Suprapubic skin (tissue), 4 donors: ENCODE results near the gene LMF1.

Experiments used
- EP300 ChIP-seq: sonication (generic); formaldehyde crosslinking; IDR thresholded peaks from one replicate; pipeline ENCODE4 v1.6.1; 2017; ENCODE audit warnings: antibody characterized with exemption
- POLR2AphosphoS5 ChIP-seq, 3 donors: sonication (generic); formaldehyde crosslinking; IDR thresholded peaks; one replicate each; pipeline ENCODE4 v1.6.1; 2017; ENCODE audit warnings: antibody characterized with exemption in 3 of 3
- TF ChIP-seq, protein P1 (sequence below), 2 donors: fragments of 200-600 bp in 1 of 2; fragments of 450-650 bp in 1 of 2; sonication (generic) in 1 of 2; IDR thresholded peaks; one replicate each; pipeline ENCODE4 v1.5.1; 2016 to 2019; ENCODE audit warnings: antibody characterized with exemption in 2 of 2, mild to moderate bottlenecking in 1 of 2, moderate library complexity in 1 of 2

DNA sequence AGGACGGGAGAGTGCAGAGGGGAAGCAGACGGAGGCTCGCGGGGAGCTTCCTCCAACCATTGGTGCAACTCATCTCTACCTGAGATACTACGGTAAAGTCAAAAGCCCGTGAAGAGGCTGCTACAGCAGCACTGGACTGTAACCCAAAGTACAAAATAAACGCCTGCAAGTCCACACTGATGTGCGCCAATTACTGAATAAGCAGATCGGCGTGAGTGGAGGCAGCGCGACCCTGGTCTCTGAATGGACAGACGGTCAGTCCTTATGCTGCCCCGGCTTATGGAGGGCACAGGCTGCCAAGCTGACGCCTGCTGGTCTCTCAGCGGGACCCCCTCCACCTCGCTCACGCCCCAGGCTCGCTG lies 58.5 kb downstream of the LMF1 start:
- TF ChIP-seq, protein P1, sequence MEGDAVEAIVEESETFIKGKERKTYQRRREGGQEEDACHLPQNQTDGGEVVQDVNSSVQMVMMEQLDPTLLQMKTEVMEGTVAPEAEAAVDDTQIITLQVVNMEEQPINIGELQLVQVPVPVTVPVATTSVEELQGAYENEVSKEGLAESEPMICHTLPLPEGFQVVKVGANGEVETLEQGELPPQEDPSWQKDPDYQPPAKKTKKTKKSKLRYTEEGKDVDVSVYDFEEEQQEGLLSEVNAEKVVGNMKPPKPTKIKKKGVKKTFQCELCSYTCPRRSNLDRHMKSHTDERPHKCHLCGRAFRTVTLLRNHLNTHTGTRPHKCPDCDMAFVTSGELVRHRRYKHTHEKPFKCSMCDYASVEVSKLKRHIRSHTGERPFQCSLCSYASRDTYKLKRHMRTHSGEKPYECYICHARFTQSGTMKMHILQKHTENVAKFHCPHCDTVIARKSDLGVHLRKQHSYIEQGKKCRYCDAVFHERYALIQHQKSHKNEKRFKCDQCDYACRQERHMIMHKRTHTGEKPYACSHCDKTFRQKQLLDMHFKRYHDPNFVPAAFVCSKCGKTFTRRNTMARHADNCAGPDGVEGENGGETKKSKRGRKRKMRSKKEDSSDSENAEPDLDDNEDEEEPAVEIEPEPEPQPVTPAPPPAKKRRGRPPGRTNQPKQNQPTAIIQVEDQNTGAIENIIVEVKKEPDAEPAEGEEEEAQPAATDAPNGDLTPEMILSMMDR (IDR thresholded peaks at IDR 0.05) = no peak
- TF ChIP-seq EP300 = no peak
- no peak for TF ChIP-seq POLR2AphosphoS5 (IDR thresholded peaks at IDR 0.05)
